ENCODE measurements around the gene MCCD1. TPM values are rescaled to one million over a fixed set of nuclear protein-coding genes. Genes with fewer than 3 reads are reported as not detected.

Gene MCCD1
- total and polyA plus RNA-seq, 2 of the 13 experiments (the other 11 are each of a cell fraction or from before 2014, with no cell fraction given) = 0.15 TPM; not detected in 1

- TF ChIP-seq ZBTB4 (CRISPR knock-in tag; IDR thresholded peaks at IDR 0.05; ENCODE audit: borderline replicate concordance) (no peak), KDM4B (CRISPR knock-in tag; IDR thresholded peaks at IDR 0.05) (peak; percentile 86), SMARCE1 (IDR thresholded peaks at IDR 0.05; ENCODE audit: borderline replicate concordance) (no peak), DMAP1 (CRISPR knock-in tag; IDR thresholded peaks at IDR 0.05) (peak; percentile 72; the same call in 1 of the 2 replicates), SPEN (CRISPR knock-in tag; IDR thresholded peaks at IDR 0.05; ENCODE audit: low read depth) (peak; percentile 99), PRDM15 (CRISPR knock-in tag; IDR thresholded peaks at IDR 0.05) (no peak), ZNF543 (CRISPR knock-in tag; IDR thresholded peaks at IDR 0.05) (peak; percentile 63; the same call in 1 of the 2 replicates), ZNF605 (CRISPR knock-in tag; IDR thresholded peaks at IDR 0.05) (no peak; the same call in 1 of the 2 replicates), RBFOX2 (IDR thresholded peaks at IDR 0.05; ENCODE audit: low read depth, low read length) (no peak), WIZ (CRISPR knock-in tag; IDR thresholded peaks at IDR 0.05) (no peak), HNF1A (IDR thresholded peaks at IDR 0.05; ENCODE audit: low read depth) (no peak), HNF1A (CRISPR knock-in tag; IDR thresholded peaks at IDR 0.05; ENCODE audit: borderline replicate concordance) (peak; percentile 56; the same call in 1 of the 2 replicates), MED1 (CRISPR knock-in tag; IDR thresholded peaks at IDR 0.05) (0 out of 2 replicates have a peak, but pooled peaks have one; percentile 47), ASH2L (IDR thresholded peaks at IDR 0.05; ENCODE audit: insufficient read length, low read depth, low read length) (peak; percentile 51), PRDM4 (CRISPR knock-in tag; IDR thresholded peaks at IDR 0.05; ENCODE audit: borderline replicate concordance) (no peak)
These were observed 18.4 kb downstream of the MCCD1 start, which contains the start of gene NFKBIL1 (continued) for GRCh38 chr6:31546958-31547726.

Data from HepG2 (cell line).